Stomach (tissue), 4 donors: ENCODE measurements around the gene GTPBP4.

ENCODE experiments used
- CTCF ChIP-seq, 7 experiments: fragments of 450-650 bp in 4 of 7; fragments of 200-600 bp in 3 of 7; sonication (generic) in 3 of 7; IDR thresholded peaks; one replicate each; pipeline ENCODE4 v1.5.1; 2016 to 2019; ENCODE audit warnings: antibody characterized with exemption in 7 of 7, control low read depth in 2 of 7, mild to moderate bottlenecking in 1 of 7
- POLR2A ChIP-seq, 4 donors: fragments of 450-650 bp; IDR thresholded peaks; one replicate each; pipeline ENCODE4 v1.6.1; 2016; ENCODE audit warnings: antibody characterized with exemption in 4 of 4, control low read depth in 2 of 4, mild to moderate bottlenecking in 1 of 4, moderate library complexity in 1 of 4
- POLR2AphosphoS5 ChIP-seq, 3 donors: sonication (generic); formaldehyde crosslinking; IDR thresholded peaks; one replicate each; pipeline ENCODE4 v1.6.1; 2016; ENCODE audit warnings: antibody characterized with exemption in 3 of 3

GRCh38 chr10:968546-969199 lies 19.6 kb upstream of the GTPBP4 start:
- no peak for TF ChIP-seq POLR2A (IDR thresholded peaks at IDR 0.05)
- no peak for TF ChIP-seq POLR2AphosphoS5 (IDR thresholded peaks at IDR 0.05)
- TF ChIP-seq CTCF (IDR thresholded peaks at IDR 0.05): no peak
